Heart left ventricle (tissue), 13 donors: Measurements from ENCODE around the gene CTNNA3.

Experiments
- POLR2A ChIP-seq, 2 donors: fragments of 450-650 bp; IDR thresholded peaks; one replicate each; pipeline ENCODE4 v1.6.1; 2017; ENCODE audit warnings: antibody characterized with exemption in 2 of 2, mild to moderate bottlenecking in 2 of 2, moderate library complexity in 2 of 2
- TF ChIP-seq, protein P1 (sequence below), 12 donors: fragments of 200-600 bp; sonication (generic) in 4 of 12; IDR thresholded peaks; one replicate each; pipeline versions ENCODE4 v1.5.0 to v1.8.0; 2018 to 2022; ENCODE audit warnings: antibody characterized with exemption in 12 of 12, mild to moderate bottlenecking in 5 of 12
- donor health status: ischemic (EF 13 %, LVEDD 7.1; RV severe dilation, severe dysfunction).
- donor health status: DM: no; HTN: yes; CAD: no.
- donor health status: DM: no; HTN: no; CAD: no.
- donor health status: ischemic (EF 25% LVEDD 6.9; RV normal size, moderate dysfunction).
- donor health status: ischemic (EF 25% LVEDD 5.7; RV mildly dilated, moderate dysfunction).
- donor health status: ischemic (EF 35%, LVEDD 5.7; RV mildly dilated, moderate dysfunction).
- donor health status: nonischemic (EF 11% LVEDD 7.7; RV severe dilation, severe dysfunction).
- donor health status: DM: yes; HTN: yes; CAD: no.
- donor health status: PGD.
- donor health status: ischemic (EF 29% LVEDD 5.4; RV normal size, mild dysfunction).
- donor health status: nonischemic (EF 23%, LVEDD 6.1; RV moderate dilation, normal function).

DNA sequence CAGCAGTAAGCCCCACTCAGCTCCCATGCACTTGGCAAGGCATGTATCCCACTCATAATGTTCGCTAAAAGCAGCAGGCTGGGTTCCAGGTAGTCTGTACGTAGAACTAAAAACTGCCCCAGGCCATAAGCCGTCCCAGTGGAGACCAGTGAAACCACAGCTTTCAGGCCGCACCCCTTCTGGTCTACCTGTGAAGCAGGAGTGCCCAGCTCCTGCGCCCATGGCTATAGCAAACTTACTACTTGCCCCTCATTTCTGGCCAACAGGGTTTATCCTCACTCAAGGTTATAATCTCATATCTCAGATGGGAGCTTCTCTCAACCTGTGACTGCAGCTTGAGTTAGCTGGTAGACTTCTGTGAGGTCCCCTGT lies 1108.3 kb downstream of the CTNNA3 start:
- TF ChIP-seq POLR2A (IDR thresholded peaks at IDR 0.05) = no peak
- TF ChIP-seq, protein P1, sequence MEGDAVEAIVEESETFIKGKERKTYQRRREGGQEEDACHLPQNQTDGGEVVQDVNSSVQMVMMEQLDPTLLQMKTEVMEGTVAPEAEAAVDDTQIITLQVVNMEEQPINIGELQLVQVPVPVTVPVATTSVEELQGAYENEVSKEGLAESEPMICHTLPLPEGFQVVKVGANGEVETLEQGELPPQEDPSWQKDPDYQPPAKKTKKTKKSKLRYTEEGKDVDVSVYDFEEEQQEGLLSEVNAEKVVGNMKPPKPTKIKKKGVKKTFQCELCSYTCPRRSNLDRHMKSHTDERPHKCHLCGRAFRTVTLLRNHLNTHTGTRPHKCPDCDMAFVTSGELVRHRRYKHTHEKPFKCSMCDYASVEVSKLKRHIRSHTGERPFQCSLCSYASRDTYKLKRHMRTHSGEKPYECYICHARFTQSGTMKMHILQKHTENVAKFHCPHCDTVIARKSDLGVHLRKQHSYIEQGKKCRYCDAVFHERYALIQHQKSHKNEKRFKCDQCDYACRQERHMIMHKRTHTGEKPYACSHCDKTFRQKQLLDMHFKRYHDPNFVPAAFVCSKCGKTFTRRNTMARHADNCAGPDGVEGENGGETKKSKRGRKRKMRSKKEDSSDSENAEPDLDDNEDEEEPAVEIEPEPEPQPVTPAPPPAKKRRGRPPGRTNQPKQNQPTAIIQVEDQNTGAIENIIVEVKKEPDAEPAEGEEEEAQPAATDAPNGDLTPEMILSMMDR (IDR thresholded peaks at IDR 0.05) = no peak
